NCI-H2029 treated with DMSO at 0.1 percent for 48 hours (cell line): ENCODE results near the gene APOO.

ENCODE experiments used
- DNase-seq: peaks from one replicate; lab custom pipeline; 2025; lab: John Stamatoyannopoulos, UW

The APOO gene

GRCh38 chrX:23786268-23786815 is 121.4 kb downstream of the APOO start:
- DNase-seq = no peak

GRCh38 chrX:23785580-23785979 is 122.2 kb downstream of the APOO start:
- no peak for DNase-seq

GRCh38 chrX:23784470-23785331 is 123.0 kb downstream of the APOO start:
- no peak for DNase-seq

- no peak for DNase-seq
Observed at GRCh38 chrX:23783589-23784469, 123.9 kb downstream of the APOO start.
